Right cardiac atrium (tissue), 5 donors: ENCODE measurements around the gene RAP2A. TPM values are rescaled to one million over a fixed set of nuclear protein-coding genes. Genes with fewer than 3 reads are reported as not detected.

ENCODE experiments used
- ATAC-seq, 2 donors: fragments of 200-7000 bp; cut with Tn5 transposase; one replicate each; pipeline versions ENCODE4 v1.8.0 to v1.9.1; 2020; ENCODE audit warnings: moderate library complexity in 2 of 2, mild to moderate bottlenecking in 1 of 2
- DNase-seq, 3 donors: peaks; one replicate each; pipeline ENCODE4 v3.0.0-alpha.2; 2020
- H3K27ac ChIP-seq: one replicate; pipeline ENCODE4 v1.5.1; 2013; ENCODE audit warnings: mild to moderate bottlenecking, low read length, control low read depth, moderate library complexity
- H3K27me3 ChIP-seq: one replicate; pipeline ENCODE4 v1.6.1; 2013; ENCODE audit not compliant: control insufficient read depth, insufficient read depth
- H3K4me1 ChIP-seq: one replicate; pipeline ENCODE4 v1.6.1; 2013; ENCODE audit warnings: low read length; ENCODE audit not compliant: control insufficient read depth, insufficient read depth
- H3K4me3 ChIP-seq: one replicate; pipeline ENCODE4 v1.5.1; 2013; ENCODE audit warnings: low read length, control low read depth
- H3K9me3 ChIP-seq: one replicate; pipeline ENCODE4 v1.6.1; 2013; ENCODE audit warnings: low read length; ENCODE audit not compliant: control insufficient read depth
- WGBS: extraction: QIAGEN DNeasy Blood & Tissue Kit; methylation state at CpG from one replicate; pipeline ENCODE4 v1.1.7; 2013; 5-methylcytosine and 5-hydroxymethylcytosine counted together
- intact Hi-C, 4 donors: fragments of 100-400 bp; cut with DNase I; formaldehyde crosslinking; loops; one replicate each; pipeline versions ENCODE4 v1.11.0 to v1.14.0; 2022 to 2023
- polyA plus RNA-seq: library from polyadenylated mRNA; stranded (reverse); fragments of 200-250 nt; gene quantifications from one replicate; pipeline ENCODE4 v1.2.3, GENCODE V29; 2013
- total RNA-seq, 4 donors: library from RNA; stranded (reverse); fragmentation: NEBNext Ultra II Directional; extraction: Animal tissue kit (Norgen Biotek cat#: 25700); gene quantifications; one replicate each; pipeline ENCODE4 v1.2.1, GENCODE V29; 2021
- donor health status: healthy with polysubstance abuse.
- donor health status: DM: no; HTN: yes; CAD: no.
- donor health status: DM: no; HTN: no; CAD: no.
- donor health status: DM: no; HTN: yes; CAD: no; lungs with severe emphysema.
- donor health status: DM: yes; HTN: yes; CAD: no.

The RAP2A gene
- total and polyA plus RNA-seq, 5 donors: 6.4 to 19.6 (median 16.1) TPM

GRCh38 chr13:97422118-97423054 is 11.6 kb upstream of the RAP2A start:
- intact Hi-C loops: no loop called here
- DNase-seq (peak in 1 of 3 donors; percentile 32), ATAC-seq (peak in 1 of 2 donors; percentile 27)
- no peak overlapping the region for H3K4me3 ChIP-seq
- H3K27me3 ChIP-seq: no peaks in the 10 kb centered on the region
- H3K9me3 ChIP-seq: no peaks in the 10 kb centered on the region
- 55% methylated on average over 8 of the region's 8 CpGs for WGBS
- no peaks in the 10 kb centered on the region for H3K4me1 ChIP-seq
- H3K27ac ChIP-seq: no peak overlapping the region

- peak overlapping the region; percentile 57 for H3K27ac ChIP-seq
- ATAC-seq: peak; percentile 55 to 69
- 75% methylated on average over 8 of the region's 8 CpGs for WGBS
- H3K9me3 ChIP-seq: no peaks in the 10 kb centered on the region
- no peak overlapping the region for H3K4me3 ChIP-seq
- no peaks in the 10 kb centered on the region for H3K27me3 ChIP-seq
- H3K4me1 ChIP-seq: no peaks in the 10 kb centered on the region
- peak in 1 of 3 donors; percentile 54 for DNase-seq
- intact Hi-C loops: no loop called here
Measured at GRCh38 chr13:97423300-97424045, 10.5 kb upstream of the RAP2A start.

GRCh38 chr13:97425590-97425989 is 8.4 kb upstream of the RAP2A start:
- no peak overlapping the region for H3K27ac ChIP-seq
- no peaks in the 10 kb centered on the region for H3K27me3 ChIP-seq
- intact Hi-C loops: no loop called here
- 74% methylated on average over 2 of the region's 2 CpGs for WGBS
- no peak for DNase-seq
- no peaks in the 10 kb centered on the region for H3K4me1 ChIP-seq
- no peak overlapping the region for H3K4me3 ChIP-seq
- ATAC-seq: no peak
- no peaks in the 10 kb centered on the region for H3K9me3 ChIP-seq

- DNase-seq (no peak), ATAC-seq (no peak)
- H3K4me3 ChIP-seq: no peak overlapping the region
- intact Hi-C loops: no loop called here
- no peaks in the 10 kb centered on the region for H3K4me1 ChIP-seq
- no peaks in the 10 kb centered on the region for H3K27me3 ChIP-seq
- no peak overlapping the region for H3K27ac ChIP-seq
- H3K9me3 ChIP-seq: no peaks in the 10 kb centered on the region
- WGBS: 88% methylated on average over 3 of the region's 3 CpGs
Measured at GRCh38 chr13:97426695-97427094, 7.3 kb upstream of the RAP2A start.

GRCh38 chr13:97429681-97430081 is 4.3 kb upstream of the RAP2A start:
- Histone ChIP-seq H3K4me1 (no peaks in the 10 kb centered on the region), H3K27ac (peak overlapping the region; percentile 30), H3K9me3 (no peaks in the 10 kb centered on the region), H3K27me3 (no peaks in the 10 kb centered on the region), H3K4me3 (no peak overlapping the region)
- intact Hi-C loops: no loop called here
- no peak for ATAC-seq
- 63% methylated on average over 6 of the region's 6 CpGs for WGBS
- no peak for DNase-seq

- Histone ChIP-seq H3K4me3 (no peak overlapping the region), H3K27ac (no peak overlapping the region), H3K4me1 (no peaks in the 10 kb centered on the region), H3K27me3 (no peaks in the 10 kb centered on the region), H3K9me3 (no peaks in the 10 kb centered on the region)
- ATAC-seq (no peak), DNase-seq (no peak)
- 66% methylated on average over 4 of the region's 4 CpGs for WGBS
- intact Hi-C loops: no loop called here
Measured at GRCh38 chr13:97430296-97430695, 3.7 kb upstream of the RAP2A start.

- WGBS: 74% methylated on average over 4 of the region's 4 CpGs
- ATAC-seq: no peak
- Histone ChIP-seq H3K9me3 (no peaks in the 10 kb centered on the region), H3K27ac (no peak overlapping the region), H3K4me3 (no peak overlapping the region), H3K4me1 (no peaks in the 10 kb centered on the region), H3K27me3 (no peaks in the 10 kb centered on the region)
- no peak for DNase-seq
- intact Hi-C loops: no loop called here
Measured at GRCh38 chr13:97431171-97431764, 2.7 kb upstream of the RAP2A start.

GRCh38 chr13:97432232-97432916 is 1.6 kb upstream of the RAP2A start:
- Histone ChIP-seq H3K27ac (peak overlapping the region; percentile 73), H3K9me3 (no peaks in the 10 kb centered on the region), H3K4me3 (peak overlapping the region; percentile 52), H3K27me3 (no peaks in the 10 kb centered on the region), H3K4me1 (no peaks in the 10 kb centered on the region)
- DNase-seq (no peak), ATAC-seq (peak in 1 of 2 donors; percentile 0)
- intact Hi-C loops: no loop called here
- WGBS: 10% methylated on average over 19 of the region's 19 CpGs

- H3K9me3 ChIP-seq: no peaks in the 10 kb centered on the region
- peak overlapping the region; percentile 99 for H3K4me3 ChIP-seq
- under 1% methylated on average over 50 of the region's 50 CpGs for WGBS
- H3K27me3 ChIP-seq: no peaks in the 10 kb centered on the region
- ATAC-seq: peak; percentile 95 to 97
- H3K4me1 ChIP-seq: peaks cover under 1% of the 10 kb centered on the region
- intact Hi-C loops: no loop called here
- DNase-seq: peak; percentile 99
- H3K27ac ChIP-seq: peak overlapping the region; percentile 100
Measured at GRCh38 chr13:97432917-97433726, 847 bp upstream of the RAP2A start.
